22Rv1 (cell line): ENCODE data around the gene COL4A1.

Source experiments
- ZFX ChIP-seq: fragments of 450-650 bp; IDR thresholded peaks from 2 replicates; pipeline ENCODE4 v1.6.1; 2017; ENCODE audit warnings: antibody characterized with exemption, borderline replicate concordance
- TF ChIP-seq, protein P1 (sequence below): fragments of 450-650 bp; IDR thresholded peaks from 2 replicates; pipeline ENCODE4 v1.5.1; 2017; ENCODE audit warnings: mild to moderate bottlenecking

DNA sequence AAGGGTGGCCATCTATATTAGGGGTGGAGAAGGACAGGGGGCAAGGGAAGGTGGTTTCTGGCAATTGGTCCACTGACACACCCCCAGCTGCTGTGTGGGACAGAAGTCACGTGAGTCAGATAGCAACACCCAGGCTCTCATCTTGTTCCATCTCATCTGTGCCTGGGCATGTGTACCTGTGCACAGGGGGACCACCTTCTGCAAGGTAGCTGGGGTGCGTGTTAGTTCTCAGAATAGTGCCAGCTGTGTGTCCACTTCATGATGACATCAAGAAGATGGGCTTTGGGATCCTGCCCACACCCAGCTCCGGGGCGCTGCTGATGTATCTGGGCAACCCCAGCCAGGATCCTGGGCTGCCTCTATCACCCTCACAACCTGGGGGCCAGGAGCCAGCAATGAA is 38.7 kb upstream of the COL4A1 start:
- TF ChIP-seq, protein P1, sequence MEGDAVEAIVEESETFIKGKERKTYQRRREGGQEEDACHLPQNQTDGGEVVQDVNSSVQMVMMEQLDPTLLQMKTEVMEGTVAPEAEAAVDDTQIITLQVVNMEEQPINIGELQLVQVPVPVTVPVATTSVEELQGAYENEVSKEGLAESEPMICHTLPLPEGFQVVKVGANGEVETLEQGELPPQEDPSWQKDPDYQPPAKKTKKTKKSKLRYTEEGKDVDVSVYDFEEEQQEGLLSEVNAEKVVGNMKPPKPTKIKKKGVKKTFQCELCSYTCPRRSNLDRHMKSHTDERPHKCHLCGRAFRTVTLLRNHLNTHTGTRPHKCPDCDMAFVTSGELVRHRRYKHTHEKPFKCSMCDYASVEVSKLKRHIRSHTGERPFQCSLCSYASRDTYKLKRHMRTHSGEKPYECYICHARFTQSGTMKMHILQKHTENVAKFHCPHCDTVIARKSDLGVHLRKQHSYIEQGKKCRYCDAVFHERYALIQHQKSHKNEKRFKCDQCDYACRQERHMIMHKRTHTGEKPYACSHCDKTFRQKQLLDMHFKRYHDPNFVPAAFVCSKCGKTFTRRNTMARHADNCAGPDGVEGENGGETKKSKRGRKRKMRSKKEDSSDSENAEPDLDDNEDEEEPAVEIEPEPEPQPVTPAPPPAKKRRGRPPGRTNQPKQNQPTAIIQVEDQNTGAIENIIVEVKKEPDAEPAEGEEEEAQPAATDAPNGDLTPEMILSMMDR, result no peak
- no peak for TF ChIP-seq ZFX
